Measurements from ENCODE around the gene PARD3.

Gene PARD3

DNA sequence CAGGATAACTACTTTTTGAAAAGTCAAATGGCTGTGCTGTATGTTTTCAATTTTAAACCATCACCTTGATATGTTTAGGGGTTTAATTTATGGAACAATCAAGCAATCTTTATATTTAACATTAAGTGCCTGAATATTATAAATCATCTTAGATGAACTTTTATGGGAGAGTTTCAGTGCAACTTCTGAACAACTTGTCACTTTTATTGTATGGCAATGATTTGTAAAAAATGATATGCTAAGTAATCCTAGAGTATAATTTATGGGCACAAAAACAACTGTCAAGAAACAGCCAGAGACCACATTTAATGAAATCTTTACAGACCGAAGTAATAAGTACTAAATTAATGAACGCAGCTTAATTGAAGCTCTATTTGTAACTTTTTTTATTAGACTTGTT is 498.9 kb downstream of the PARD3 start:
- DNase-seq, result no peak

- DNase-seq, result no peak
These were observed 500.6 kb downstream of the PARD3 start for GRCh38 chr10:34314457-34314856.

GRCh38 chr10:34313888-34314287 is 501.2 kb downstream of the PARD3 start:
- no peak for DNase-seq

- no peak for DNase-seq
These were observed 501.7 kb downstream of the PARD3 start for GRCh38 chr10:34313353-34313752.

DNA sequence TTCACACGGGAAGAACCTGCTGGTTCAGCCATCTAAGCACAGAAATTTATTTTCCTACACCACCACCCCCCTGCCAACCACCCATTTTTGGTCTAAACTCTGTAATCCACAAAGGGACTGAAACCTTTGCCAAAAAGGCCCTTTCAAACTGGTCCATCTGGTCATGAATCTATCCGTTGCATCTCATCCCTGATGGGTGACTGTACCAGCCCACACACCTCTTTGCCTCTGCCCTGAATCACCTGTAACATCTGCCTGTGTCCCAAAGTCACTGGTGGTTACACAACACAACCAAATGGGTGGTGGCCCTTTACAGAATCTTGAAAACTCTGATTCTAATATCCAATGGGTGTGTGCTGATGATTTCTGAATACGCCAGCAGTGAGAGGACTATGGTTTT is 503.4 kb downstream of the PARD3 start:
- DNase-seq, result no peak

GRCh38 chr10:34310234-34310633 is 504.9 kb downstream of the PARD3 start:
- no peak for DNase-seq

- peak; percentile 94 for DNase-seq
These were observed 509.9 kb downstream of the PARD3 start for GRCh38 chr10:34305189-34305588.

DNA sequence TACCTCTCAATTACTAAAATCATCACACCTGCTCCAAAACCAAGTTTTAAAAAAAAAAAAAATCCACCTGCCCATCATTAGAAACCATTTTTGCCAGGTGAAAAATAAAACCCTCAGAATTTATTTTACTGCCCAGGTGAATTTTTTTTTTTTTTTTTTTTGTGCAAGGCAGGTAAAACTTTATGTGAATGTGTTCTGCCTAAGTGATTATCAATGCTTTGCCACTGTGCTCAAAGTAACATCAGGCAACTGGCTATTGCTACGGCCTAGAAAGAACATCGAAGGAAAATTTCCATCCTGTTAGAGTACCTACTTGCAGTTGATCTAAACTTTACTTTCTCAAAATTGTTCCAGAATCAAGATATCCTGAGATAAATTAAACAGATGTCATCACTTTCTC is 512.1 kb downstream of the PARD3 start:
- DNase-seq, result no peak

DNA sequence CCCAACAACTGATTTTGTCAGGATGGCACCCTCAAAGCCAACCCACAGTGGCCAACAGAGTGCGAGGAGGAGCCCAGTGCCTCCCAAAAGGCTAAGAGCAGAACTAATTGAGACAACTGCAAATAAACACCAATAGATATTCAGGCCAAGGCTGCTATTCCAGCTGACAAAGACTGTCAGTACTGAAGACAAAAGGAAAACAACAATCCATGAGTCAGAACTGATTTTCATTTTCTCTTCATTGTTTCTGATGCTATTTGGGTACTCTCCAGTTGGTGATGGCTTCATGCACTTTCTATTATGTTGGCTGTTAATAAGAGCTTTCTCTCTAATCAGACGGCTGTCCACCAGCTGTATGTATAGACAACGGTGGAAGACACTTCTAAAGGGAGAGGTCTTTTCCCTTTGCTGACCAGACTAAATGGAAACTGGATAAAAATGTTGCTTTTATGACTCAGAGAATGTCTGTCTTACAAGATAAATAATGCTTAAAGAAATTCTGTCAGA is 515.9 kb downstream of the PARD3 start:
- no peak for DNase-seq

DNA sequence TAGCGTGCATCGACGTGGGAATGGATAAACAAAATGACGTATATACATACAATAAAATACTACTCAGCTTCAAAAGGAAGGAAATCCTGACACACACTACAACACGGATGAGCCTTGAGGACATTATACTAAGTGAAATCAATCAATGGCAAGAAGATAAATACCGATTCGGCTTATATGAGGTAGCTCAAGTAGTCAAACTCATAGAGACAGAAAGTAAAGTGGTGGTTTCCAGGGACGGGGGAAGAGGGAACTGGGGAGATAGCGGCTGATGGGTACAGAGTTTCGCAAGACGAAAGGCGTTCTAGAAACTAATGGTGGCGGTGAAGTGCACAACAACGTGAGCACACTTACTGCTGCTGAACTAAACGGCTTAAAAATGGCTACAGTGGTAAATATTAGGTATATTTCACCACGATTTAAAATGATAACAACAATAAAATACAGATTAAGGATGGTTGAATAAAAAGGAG is 516.7 kb downstream of the PARD3 start:
- no peak for DNase-seq

DNA sequence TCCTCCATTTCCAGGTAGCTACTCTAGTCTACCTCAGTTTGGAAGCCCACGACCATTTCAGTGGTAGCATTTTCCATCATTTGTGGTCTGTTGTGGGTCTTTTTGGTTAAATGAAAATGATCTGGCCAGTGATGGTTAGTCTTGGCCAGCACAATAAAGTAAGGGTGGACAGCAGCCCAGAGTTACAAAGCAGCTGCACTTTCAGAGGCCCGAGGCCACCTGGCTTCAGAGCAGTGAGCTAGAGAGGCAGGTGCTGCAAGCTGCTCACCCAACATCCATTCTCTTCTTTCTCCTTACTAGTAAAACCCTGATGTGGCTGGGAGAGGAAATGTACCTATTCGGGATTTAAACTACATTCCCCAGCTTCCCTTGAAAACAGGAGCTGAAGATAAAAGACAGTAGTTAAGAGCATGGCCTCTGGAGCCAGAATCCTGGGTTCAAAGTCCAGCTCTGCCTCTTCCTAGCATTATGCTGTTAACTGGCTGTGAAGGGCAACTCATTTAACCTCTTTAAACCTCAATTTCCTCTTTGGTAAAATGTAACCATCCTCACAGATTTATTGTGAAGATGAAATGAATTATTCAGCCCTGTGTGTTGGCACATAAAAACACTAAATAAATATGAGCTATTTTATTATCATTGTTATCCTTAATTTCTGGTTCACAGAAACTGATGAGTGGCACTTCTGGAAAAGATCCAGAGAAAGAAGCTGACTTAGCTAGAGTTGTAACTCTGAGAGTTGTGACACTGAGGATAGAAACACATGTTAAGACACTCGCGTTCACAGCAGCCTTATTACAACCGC is 517.4 kb downstream of the PARD3 start:
- no peak for DNase-seq

DNA sequence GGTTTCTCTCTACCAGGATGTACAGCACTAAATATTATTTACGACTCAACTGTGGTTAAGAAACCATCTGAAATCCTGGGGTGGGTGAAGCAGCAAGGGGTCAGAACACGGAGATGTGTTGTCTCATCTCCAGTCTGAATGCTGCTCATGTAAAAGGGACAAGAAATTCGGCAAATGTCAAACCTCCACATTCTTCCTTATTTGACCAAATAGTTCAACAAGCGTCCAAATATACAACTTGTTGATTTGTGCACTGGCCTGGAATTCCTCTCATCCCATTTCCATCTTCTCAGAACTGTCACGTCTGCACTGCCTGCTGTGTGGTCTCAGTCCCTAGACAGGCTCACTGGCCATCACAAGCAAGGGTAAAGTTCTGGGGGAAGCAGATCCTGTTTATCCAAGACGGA is 520.0 kb downstream of the PARD3 start:
- DNase-seq, result no peak

DNA sequence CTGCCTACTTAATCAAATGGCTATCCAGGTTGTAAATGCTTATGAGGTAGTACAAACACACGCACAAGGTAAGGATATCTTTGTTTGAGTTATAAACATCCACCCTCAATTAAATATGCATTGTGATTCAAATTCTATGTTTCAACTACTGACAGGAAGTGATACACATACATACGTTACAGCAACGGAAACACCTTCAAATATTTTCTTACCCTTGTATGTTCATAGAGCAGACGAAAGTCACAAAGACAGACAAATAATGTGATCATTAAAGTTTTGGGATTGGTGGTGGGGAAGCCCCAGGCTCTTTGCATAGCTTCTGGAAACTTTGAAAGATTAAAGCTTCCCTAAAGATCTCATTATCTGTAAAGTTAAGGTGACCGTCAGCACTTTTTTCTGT is 521.0 kb downstream of the PARD3 start:
- no peak for DNase-seq

- no peak for DNase-seq
These were observed 522.4 kb downstream of the PARD3 start for GRCh38 chr10:34292675-34293074.

DNA sequence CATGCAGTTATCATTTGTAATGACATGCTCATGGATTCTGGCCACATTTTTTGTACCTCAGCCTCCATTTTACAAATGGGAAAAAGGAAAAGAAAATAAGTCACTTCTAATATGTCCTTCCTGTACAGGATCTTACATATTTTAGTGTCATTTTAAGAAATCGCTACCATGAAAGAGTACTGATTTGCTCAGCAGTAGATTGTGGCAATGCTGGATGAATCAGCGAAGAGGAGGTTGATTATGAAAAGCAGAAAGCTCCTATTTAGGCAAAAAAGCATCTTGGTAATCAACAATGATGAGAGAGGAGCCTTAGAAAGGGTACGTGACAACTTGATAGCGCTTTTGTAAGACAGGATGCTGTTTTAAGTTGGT is 522.9 kb downstream of the PARD3 start:
- DNase-seq, result no peak

- DNase-seq, result no peak
These were observed 523.5 kb downstream of the PARD3 start for GRCh38 chr10:34291466-34292193.

GRCh38 chr10:34290412-34291081 is 524.5 kb downstream of the PARD3 start:
- DNase-seq, result no peak

DNA sequence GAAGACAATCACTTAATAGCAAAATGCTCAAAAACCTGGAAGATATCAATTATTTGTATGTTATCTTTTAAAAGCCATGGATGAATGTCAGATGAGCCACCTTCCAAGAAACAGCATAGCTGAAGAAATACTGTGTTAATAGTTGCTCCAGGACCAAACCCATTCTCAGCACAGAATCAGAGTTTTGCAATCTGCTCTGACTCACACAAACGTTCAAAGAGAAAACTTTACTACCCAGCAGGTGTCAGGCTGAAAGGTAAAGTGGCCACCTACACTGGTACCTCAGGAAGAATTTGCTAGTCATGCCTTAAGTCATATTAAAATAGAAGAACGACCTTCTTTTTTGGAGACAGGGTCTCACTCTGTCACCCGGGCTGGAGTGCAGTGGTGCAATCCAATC is 526.5 kb downstream of the PARD3 start:
- DNase-seq, result no peak

DNA sequence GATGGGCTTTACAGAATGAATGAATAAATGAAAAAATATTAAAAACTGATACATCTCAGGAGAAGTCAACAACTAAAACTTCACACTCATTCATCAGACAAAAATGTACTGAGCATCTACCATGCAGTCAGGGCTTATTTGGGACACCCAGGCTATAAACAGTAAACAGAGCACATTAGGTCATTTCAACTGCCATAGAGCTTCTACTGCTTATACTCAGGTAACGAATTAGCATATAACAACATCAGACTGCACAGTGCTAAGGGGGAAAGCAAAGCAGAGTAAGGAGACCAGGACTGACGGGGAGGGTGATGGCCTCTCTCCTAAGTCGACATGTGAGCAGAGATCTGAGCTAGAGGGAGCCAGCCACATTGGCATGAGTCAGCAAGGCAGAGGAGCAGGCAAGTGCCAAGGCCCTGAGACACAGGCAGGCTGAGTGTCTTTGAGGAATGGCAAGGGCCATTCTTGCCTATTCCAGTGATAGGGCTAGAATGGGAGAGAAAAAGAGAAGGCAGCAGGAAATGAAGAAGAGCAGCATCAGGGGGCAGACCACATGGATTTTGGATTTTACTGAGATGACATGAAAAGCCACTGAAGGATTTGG is 528.9 kb downstream of the PARD3 start:
- peak; percentile 79 for DNase-seq

- no peak for DNase-seq
These were observed 533.2 kb downstream of the PARD3 start for GRCh38 chr10:34281661-34282582.

GRCh38 chr10:34280599-34281374 is 534.3 kb downstream of the PARD3 start:
- peak; percentile 65 for DNase-seq
